Pancreas (tissue), 10 donors: Measurements from ENCODE around the gene AGPAT2. TPM values are rescaled to one million over a fixed set of nuclear protein-coding genes. Genes with fewer than 3 reads are reported as not detected.
"Not testable (repeated sequence)": the region's sequence is repeated elsewhere in the genome, so short reads cannot be mapped to it uniquely, and the experiment has no call there.

Experiments
- ATAC-seq, 4 donors: fragments of 200-7000 bp; cut with Tn5 transposase; one replicate each; pipeline versions ENCODE4 v1.8.0 to v1.9.1; 2020; ENCODE audit warnings: mild to moderate bottlenecking in 4 of 4, moderate library complexity in 4 of 4
- DNase-seq, 6 donors: peaks; one replicate each; pipeline ENCODE4 v3.0.0-alpha.2; 2020
- FAIRE-seq: peaks from 2 replicates; lab custom pipeline; 2012; peaks lifted over from hg19 to GRCh38; lab: Jason Lieb, UNC
- H3K27ac ChIP-seq, 4 donors: fragments of 200-600 bp; sonication (generic); 1 replicate in 3 of 4; 2 replicates in 1 of 4; pipeline versions ENCODE4 v1.5.0 to v1.8.0; 2020
- H3K27me3 ChIP-seq, 4 donors: fragments of 200-600 bp; one replicate each; pipeline ENCODE4 v1.8.0; 2021
- H3K36me3 ChIP-seq, 3 donors: fragments of 200-600 bp; sonication (generic) in 1 of 3; one replicate each; pipeline versions ENCODE4 v1.5.0 to v1.8.0; 2020 to 2021
- H3K4me1 ChIP-seq, 3 donors: fragments of 200-600 bp; one replicate each; pipeline ENCODE4 v1.8.0; 2021
- H3K4me3 ChIP-seq, 4 donors: fragments of 200-600 bp; sonication (generic) in 2 of 4; one replicate each; pipeline versions ENCODE4 v1.5.0 to v1.8.0; 2020 to 2021
- H3K9me3 ChIP-seq, 4 donors: fragments of 200-600 bp; one replicate each; pipeline ENCODE4 v1.8.0; 2021
- CTCF ChIP-seq, 4 donors: fragments of 200-600 bp; sonication (generic) in 3 of 4; IDR thresholded peaks; one replicate each; pipeline versions ENCODE4 v1.5.0 to v1.8.0; 2021; ENCODE audit warnings: antibody characterized with exemption in 4 of 4
- WGBS, 2 donors: extraction: QIAGEN DNeasy Blood & Tissue Kit; methylation state at CpG; one replicate each; pipeline ENCODE4 v1.1.7; 2013; 5-methylcytosine and 5-hydroxymethylcytosine counted together
- intact Hi-C, 3 donors: fragments of 100-400 bp; cut with DNase I; formaldehyde crosslinking; loops; one replicate each; pipeline versions ENCODE4 v1.11.1 to v1.14.2; 2022
- polyA plus RNA-seq, 2 donors: library from polyadenylated mRNA; stranded (reverse); fragments of 200-250 nt; gene quantifications; one replicate each; pipeline ENCODE4 v1.2.3, GENCODE V29; 2013
- total RNA-seq, 6 donors: library from RNA; stranded (reverse); fragmentation: NEBNext Ultra II Directional in 4 of 6; extraction: Animal tissue kit (Norgen Biotek cat#: 25700) in 4 of 6; gene quantifications; one replicate each; pipeline versions ENCODE4 v1.2.1 to v1.2.4, GENCODE V29; 2021 to 2023
- donor health status: healthy with polysubstance abuse.
- donor health status: DM: no; HTN: no; CAD: no; lungs with moderate emphysema.
- donor health status: DM: no; HTN: no; CAD: no.
- donor health status: control.
- donor health status: control.
- donor health status: Bipolar disorder and iron deficiency.
- donor health status: DM: yes; HTN: yes; CAD: no.
- donor health status: DM: no; HTN: no; CAD: no.
- donor health status: DM: no; HTN: no; CAD: no.
- donor health status: DM: yes; HTN: yes; CAD: no.

Gene AGPAT2
- total and polyA plus RNA-seq, 8 donors = 57.0 to 158 (median 82.7) TPM

- H3K27me3 ChIP-seq = no peaks in the 10 kb centered on the region
- H3K4me1 ChIP-seq = peaks cover 0 to 6% (median 3%) of the 10 kb centered on the region in 3 donors
- H3K9me3 ChIP-seq = no peaks in the 10 kb centered on the region
- no peak overlapping the region for H3K4me3 ChIP-seq
- no peak overlapping the region for H3K27ac ChIP-seq
- DNase-seq = no peak
- intact Hi-C loops = loop anchor here in 1 of 3 donors (10.0 kb wide), 1 partner anchor 226 kb away; the partner anchor contains the start of gene SEC16A
- no peak for TF ChIP-seq CTCF (IDR thresholded peaks at IDR 0.05)
- no peak for ATAC-seq
- no peak for FAIRE-seq
- H3K36me3 ChIP-seq = no peaks in the 10 kb centered on the region
- WGBS, 2 donors = 90 to 92% methylated on average over 7 of the region's 7 CpGs
Measured at GRCh38 chr9:136710543-136710942, 23.3 kb upstream of the AGPAT2 start.

GRCh38 chr9:136709454-136710109 lies 22.3 kb upstream of the AGPAT2 start:
- ATAC-seq = no peak
- 92 to 94% methylated on average over 24 of the region's 24 CpGs for WGBS, 2 donors
- no peak for FAIRE-seq
- H3K4me3 ChIP-seq = no peak overlapping the region
- no peaks in the 10 kb centered on the region for H3K36me3 ChIP-seq
- H3K27ac ChIP-seq = no peak overlapping the region
- intact Hi-C loops = loop anchor here in 1 of 3 donors (10.0 kb wide), 1 partner anchor 225 kb away; the partner anchor contains the start of gene SEC16A
- H3K9me3 ChIP-seq = no peaks in the 10 kb centered on the region
- TF ChIP-seq CTCF (IDR thresholded peaks at IDR 0.05) = no peak
- H3K4me1 ChIP-seq = peaks cover 0 to 6% (median 3%) of the 10 kb centered on the region in 3 donors
- DNase-seq = peak in 3 of 6 donors; percentile 21 to 73 (median 50)
- H3K27me3 ChIP-seq = no peaks in the 10 kb centered on the region

GRCh38 chr9:136707849-136708517 lies 20.7 kb upstream of the AGPAT2 start:
- ATAC-seq = no peak
- no peak for TF ChIP-seq CTCF (IDR thresholded peaks at IDR 0.05)
- no peaks in the 10 kb centered on the region for H3K27me3 ChIP-seq
- DNase-seq = no peak
- no peaks in the 10 kb centered on the region for H3K9me3 ChIP-seq
- no peak for FAIRE-seq
- intact Hi-C loops = no loop called here
- no peak overlapping the region for H3K27ac ChIP-seq
- 86 to 90% methylated on average over 22 of the region's 22 CpGs for WGBS, 2 donors
- H3K4me3 ChIP-seq = no peak overlapping the region
- peaks cover 0 to 4% (median 3%) of the 10 kb centered on the region in 3 donors for H3K4me1 ChIP-seq
- no peaks in the 10 kb centered on the region for H3K36me3 ChIP-seq

- 92 to 98% methylated on average over 7 of the region's 7 CpGs for WGBS, 2 donors
- no peaks in the 10 kb centered on the region for H3K9me3 ChIP-seq
- ATAC-seq (no peak), FAIRE-seq (no peak), DNase-seq (no peak)
- H3K36me3 ChIP-seq = no peaks in the 10 kb centered on the region
- intact Hi-C loops = no loop called here
- peaks cover 0 to 3% (median 3%) of the 10 kb centered on the region in 3 donors for H3K4me1 ChIP-seq
- no peak overlapping the region for H3K4me3 ChIP-seq
- no peaks in the 10 kb centered on the region for H3K27me3 ChIP-seq
- no peak overlapping the region for H3K27ac ChIP-seq
- no peak for TF ChIP-seq CTCF (IDR thresholded peaks at IDR 0.05)
Measured at GRCh38 chr9:136707011-136707410, 19.8 kb upstream of the AGPAT2 start.

- TF ChIP-seq CTCF (IDR thresholded peaks at IDR 0.05) = no peak
- DNase-seq = no peak
- Histone ChIP-seq H3K27ac (no peak overlapping the region), H3K4me1 (no peaks in the 10 kb centered on the region), H3K4me3 (no peak overlapping the region), H3K27me3 (no peaks in the 10 kb centered on the region), H3K36me3 (no peaks in the 10 kb centered on the region), H3K9me3 (no peaks in the 10 kb centered on the region)
- ATAC-seq = no peak
- WGBS, 2 donors = 87 to 88% methylated on average over 7 of the region's 7 CpGs
- no peak for FAIRE-seq
- intact Hi-C loops = no loop called here
Measured at GRCh38 chr9:136705564-136705963, 18.3 kb upstream of the AGPAT2 start.

- ATAC-seq, H3K9me3 ChIP-seq, intact Hi-C loops, DNase-seq, FAIRE-seq, H3K27ac ChIP-seq, H3K36me3 ChIP-seq, H3K27me3 ChIP-seq, H3K4me1 ChIP-seq, H3K4me3 ChIP-seq: not testable (repeated sequence)
- 90 to 91% methylated on average over 8 of the region's 8 CpGs for WGBS, 2 donors
Measured at GRCh38 chr9:136704741-136705140, 17.5 kb upstream of the AGPAT2 start.
